EH (cell line): ENCODE results near the gene TDRD3.
"Not testable (repeated sequence)": the region's sequence is repeated elsewhere in the genome, so short reads cannot be mapped to it uniquely, and the experiment has no call there.

Experiments used
- DNase-seq: peaks from one replicate; pipeline ENCODE4 v3.0.0-alpha.2; 2015; ENCODE audit warnings: low read depth

Gene TDRD3

DNA sequence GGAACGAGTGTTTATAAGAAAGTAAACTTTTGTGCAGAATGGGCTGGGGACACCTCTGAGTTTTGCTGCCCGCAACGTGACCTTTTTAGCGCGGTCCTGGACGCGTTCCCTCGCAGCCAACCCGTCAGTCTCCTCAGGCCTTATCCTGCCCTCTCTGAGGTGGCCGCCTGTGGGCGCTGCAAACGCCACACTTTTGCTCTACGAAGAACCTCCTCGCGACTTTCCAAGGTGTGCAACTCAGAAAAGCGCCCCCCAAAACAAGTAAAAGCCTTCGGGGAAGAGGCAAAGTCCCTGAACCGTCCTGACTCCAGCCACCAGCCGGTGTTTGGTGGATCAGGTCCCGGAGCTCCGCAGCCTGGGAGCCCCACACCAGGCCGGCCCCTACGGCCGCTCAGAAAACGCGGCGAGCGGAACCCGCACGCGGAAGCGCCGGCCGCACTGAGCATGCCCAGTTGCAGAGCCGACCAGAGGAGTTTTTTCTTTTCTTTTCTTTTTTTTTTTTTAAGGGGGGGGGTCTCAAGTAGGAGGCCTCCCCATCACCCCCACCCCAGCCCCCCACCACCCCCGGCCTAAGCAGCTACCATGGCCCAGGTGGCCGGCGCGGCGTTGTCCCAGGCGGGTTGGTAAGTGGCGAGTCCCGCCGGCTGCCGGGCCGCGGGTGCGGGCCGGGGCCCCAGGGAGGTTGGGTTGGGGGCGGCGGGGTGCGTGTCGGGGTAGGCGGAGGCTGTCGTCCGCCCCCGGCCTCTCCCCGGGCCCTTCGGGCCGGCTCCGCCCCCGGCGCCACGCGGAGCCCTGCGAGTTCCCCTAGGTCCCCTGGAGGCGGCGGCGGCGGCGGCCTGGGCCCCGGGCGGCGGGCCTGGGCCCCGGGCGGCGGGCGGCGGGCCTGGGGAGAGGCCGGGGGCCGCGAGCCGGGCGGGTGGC lies at the start of gene TDRD3:
TSS of gene TDRD3 (plus strand) at position 438 of the 921 bp plus-strand sequence. CDS start at position 583, 145 bp downstream.
- peak; percentile 86 for DNase-seq

- DNase-seq: no peak
Observed at GRCh38 chr13:60347690-60348089, 49.3 kb upstream of the TDRD3 start.

DNA sequence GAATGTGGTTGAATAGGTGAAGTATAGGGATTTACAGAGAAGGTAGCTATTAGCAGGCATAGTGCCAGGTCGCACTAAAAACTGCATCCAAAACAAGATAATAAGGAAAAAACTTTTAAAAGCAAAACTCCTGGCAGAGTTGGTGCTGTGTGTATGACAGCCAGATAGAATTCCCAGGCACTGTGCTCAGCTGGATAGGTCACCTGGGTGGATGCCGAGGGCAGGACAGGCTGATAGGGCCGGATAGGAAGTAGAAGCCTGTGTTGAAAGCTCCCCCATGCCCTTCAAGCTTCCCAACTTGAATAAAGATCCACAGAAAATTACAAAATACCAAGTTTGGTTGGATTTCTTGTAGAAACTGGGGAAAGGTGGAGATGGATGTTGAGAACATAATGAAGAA lies 48.9 kb upstream of the TDRD3 start:
- no peak for DNase-seq

GRCh38 chr13:60351326-60351725 lies 45.7 kb upstream of the TDRD3 start:
- DNase-seq: peak; percentile 77

GRCh38 chr13:60351855-60352615 lies 45.0 kb upstream of the TDRD3 start:
- peak; percentile 15 for DNase-seq

GRCh38 chr13:60352644-60353043 lies 44.4 kb upstream of the TDRD3 start:
- DNase-seq: no peak

DNA sequence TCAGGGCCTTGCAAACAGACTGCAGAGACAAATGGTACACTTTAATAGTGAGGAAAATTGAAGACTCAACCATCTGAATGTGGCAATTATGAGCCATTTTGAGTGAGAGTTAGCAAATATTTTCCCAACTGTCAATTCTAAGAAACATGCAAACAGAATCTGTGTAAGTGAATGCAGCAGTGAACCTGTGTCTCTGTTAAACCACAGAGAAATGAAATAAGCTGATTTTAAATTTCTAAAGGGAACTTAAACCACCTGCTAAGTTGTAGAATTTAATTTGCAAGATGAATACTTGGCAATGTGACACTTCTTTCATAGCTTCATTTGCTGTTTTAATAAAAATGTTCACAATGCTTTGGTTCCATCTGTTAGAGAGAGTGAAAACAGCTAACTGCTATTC lies 42.0 kb upstream of the TDRD3 start:
- no peak for DNase-seq

DNA sequence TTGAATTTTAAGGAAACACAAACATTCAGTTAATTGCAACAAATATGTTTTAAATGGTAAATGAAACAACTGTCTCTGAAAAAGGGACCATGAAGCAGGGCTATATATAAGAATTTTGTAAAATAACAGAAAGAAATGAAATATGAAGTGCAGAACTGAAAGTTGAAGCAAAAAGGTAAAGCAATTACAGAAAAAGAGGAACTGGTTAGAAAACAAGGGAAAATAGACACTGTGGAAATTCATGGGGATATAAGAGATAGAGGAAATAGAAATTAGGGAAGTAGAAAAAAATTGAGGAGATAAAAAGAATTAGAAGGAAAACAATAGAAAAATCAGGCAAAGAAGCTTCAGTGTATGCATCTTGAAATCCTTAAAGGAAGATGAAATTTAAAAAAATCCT lies 40.0 kb upstream of the TDRD3 start:
- no peak for DNase-seq

- no peak for DNase-seq
Observed at GRCh38 chr13:60358453-60358852, 38.6 kb upstream of the TDRD3 start.

GRCh38 chr13:60363288-60363687 lies 33.7 kb upstream of the TDRD3 start:
- DNase-seq: no peak

DNA sequence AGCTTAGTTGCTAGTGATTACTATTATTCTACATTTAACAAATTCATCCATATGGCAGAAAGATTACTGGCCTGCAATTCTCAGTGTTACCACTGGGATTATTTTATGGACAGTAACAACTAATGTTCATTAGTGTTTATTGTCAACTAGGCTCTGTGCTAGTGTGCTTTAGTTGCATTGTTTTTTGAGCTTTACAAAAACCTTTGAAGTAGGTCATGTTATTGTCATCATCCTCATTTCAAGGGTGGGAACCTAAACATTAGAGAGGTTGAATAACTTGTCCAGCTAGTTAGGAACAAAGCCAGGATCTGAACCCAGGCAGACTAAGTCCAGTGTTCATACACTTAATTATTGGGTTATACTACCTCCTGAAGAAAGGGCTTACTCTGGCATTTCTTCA lies 27.8 kb upstream of the TDRD3 start:
- DNase-seq: peak; percentile 2

DNA sequence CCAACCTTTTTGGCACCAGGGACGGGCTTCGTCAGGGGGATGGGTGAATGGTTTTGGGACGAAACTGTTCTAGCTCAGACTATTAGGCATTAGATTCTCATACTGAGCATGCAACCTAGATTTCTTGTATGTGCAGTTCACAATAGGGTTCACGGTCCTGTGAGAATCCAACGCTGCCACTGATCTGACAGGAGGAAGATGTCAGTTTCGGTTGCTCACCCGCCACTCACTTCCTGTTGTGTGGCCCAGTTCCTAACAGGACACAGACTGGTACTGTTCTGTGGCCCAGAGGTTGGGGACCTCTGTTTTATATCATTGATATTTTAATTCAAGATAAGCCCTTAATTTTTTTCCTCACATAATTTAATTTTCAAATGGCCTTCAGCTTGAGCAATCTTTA lies 26.7 kb upstream of the TDRD3 start:
- DNase-seq: no peak

DNA sequence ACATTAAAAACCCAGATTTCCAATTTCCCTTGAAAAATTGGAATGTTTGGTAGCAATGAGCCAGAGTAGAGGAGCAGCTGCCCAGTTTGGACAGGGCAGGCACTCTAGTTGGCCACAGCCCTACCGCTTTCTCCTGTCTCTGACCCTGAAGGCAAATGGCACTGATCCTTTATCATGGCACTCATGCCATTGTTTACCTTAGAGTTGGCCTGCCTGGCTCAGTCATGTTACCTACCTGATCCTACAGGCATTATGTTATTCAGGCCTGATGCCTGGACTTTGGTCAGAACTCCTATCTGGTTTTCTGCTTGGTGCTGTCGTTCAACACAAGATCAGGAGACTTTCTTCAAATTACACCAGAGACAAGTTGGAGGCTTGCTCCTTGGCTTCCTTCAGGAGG lies 24.9 kb upstream of the TDRD3 start:
- no peak for DNase-seq

- not testable (repeated sequence) for DNase-seq
Observed at GRCh38 chr13:60379282-60379681, 17.7 kb upstream of the TDRD3 start.

DNA sequence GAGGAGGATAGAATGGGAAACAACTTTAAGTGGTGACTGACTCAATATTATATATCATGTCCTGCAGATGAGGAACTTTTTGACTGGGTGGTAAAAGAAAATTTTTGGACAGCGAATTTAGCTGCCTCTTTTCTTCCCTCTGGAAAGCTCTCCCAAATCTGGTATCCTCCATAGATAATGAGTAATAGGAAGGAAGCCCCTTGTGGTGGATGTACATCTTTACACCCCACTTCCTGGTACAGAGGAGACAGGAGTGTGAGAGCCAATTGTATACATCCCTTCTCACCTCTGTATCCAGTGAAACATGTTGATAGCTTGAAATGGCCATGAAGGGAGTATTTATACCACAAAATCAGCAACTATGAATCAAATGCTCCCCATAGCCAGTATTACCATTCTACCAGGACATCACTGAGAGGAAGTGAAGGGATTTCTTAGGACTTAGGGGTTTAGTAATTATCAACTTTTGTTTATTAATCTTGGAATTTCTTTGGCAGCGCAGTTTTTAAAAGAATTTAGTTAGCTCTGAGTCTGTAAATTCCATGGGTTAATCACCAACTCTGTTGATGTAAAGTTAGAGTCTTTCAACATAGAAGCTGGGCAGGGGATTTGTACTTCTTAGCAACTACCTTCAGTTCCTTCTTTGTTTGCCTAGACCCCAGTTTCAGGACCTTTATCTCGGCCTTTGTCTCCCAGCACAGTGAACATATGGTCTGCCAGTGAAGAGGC lies 17.0 kb upstream of the TDRD3 start:
- no peak for DNase-seq

DNA sequence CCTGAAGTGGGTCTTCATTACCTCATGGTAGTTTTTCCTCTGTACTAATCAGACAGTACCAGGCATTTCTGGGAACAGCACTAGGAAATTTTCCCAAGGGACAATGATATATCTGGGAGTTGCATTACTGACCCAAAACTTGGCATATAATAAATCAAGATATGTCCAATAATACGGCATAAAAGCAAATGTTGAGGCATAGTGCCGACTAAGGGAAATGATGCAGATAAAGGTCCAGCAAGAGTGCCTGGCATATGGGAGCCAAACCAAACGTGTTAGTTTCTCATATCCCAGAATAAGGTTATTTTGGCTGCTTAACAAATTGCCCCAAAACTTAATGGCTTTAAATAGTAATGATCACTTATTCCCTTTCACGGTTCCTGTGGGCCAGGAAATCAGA lies 12.1 kb upstream of the TDRD3 start:
- DNase-seq: no peak

GRCh38 chr13:60386250-60386649 lies 10.8 kb upstream of the TDRD3 start:
- no peak for DNase-seq

DNA sequence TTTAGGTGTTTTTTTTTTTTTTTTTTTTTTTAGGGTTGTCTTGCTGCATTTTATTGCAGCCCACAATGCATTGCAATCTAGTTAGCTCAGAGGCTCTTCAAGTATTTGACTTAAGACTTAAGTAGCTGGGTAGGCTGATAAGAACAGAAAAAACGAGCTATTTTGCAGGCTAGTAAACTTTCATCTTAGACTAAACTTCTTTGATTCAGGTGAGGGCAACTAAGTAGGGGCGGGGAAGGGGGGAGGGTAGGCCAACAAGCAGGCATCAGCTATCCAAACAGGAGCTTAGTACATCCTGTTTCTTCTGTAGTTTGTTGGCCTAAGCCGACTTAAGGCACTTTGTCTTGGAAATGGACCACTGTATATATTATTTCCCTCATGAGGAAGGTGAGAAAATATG lies 4.9 kb upstream of the TDRD3 start:
- no peak for DNase-seq

- DNase-seq: peak; percentile 92
Observed at GRCh38 chr13:60395971-60396782, 843 bp upstream of the TDRD3 start.

DNA sequence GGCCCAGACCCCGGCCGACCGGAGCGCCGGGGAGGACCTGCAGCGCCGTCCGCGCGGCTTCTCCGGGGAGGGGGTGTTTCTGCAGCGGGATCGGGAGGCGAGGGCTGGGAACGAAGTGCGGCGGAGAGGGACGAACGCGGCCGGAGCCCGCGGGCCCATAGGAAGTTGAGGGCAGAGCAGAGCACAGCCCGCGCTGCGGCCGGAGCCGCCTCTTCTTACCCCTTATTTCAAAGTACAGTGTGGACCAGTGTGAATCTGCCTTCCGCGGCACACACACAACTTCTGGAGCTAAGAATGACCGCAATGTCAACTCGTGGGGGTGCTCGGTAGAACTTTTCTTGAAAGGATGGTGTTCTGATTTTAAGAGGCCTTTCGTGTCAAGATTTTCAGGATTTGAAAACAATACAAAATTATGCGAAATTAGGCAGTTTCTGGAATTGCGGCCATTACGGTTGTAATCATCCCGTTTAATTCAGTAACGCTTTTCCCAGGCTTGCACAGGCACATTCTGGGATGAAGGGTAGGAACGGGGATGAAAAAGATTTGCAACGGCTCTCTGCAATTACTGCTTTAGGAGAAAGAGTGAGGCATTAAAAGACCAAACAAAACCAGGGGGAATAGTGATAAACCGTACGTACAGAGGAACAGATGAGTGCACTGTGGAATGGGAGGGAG lies 821 bp downstream of the TDRD3 start:
- DNase-seq: peak; percentile 76

DNA sequence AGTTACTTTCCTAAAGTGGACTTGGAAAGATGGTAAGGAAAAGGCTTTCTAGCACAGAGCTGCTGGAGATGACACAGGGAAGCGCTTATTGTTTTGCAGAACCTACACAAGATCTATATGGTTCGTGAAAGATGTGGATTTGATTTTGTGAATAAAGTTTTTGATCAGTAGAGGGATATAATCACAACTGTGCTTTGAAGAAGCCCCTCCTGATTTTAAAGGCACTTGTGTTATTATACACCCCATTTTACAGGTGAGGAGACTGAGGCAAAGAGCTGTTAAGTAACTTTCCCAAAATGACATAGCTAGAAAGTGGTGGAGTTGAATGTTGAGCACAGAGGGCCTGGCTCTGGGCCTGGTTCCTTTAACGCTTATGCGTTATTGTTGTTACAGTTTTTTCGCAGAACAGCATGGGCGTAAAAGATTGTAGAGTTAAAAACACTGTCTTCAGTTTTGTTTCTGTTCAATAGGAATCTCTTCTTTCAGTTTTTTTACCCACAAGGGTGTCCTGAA lies 1.4 kb downstream of the TDRD3 start:
- DNase-seq: no peak
